KBM-7 (cell line): ENCODE measurements around the gene SLN.

Experiments
- DNase-seq: peaks from one replicate; pipeline ENCODE4 v3.0.0-alpha.2; 2015
- in situ Hi-C: fragments of 300-500 bp; cut with MboI; formaldehyde crosslinking; loops from 2 replicates; pipeline ENCODE4 v1.14.3; 2020; ENCODE audit warnings: low sequenced_read_pairs, low pct_unique_long_range_greater_than_20kb, mixed read lengths

The SLN gene

GRCh38 chr11:107661656-107662055 lies 50.2 kb downstream of the SLN start:
- in situ Hi-C loops, result no loop called here
- no peak for DNase-seq

- in situ Hi-C loops, result no loop called here
- DNase-seq, result no peak
These were observed 51.8 kb downstream of the SLN start for GRCh38 chr11:107660066-107660465.

- DNase-seq, result no peak
- in situ Hi-C loops, result no loop called here
These were observed 52.5 kb downstream of the SLN start for GRCh38 chr11:107659310-107659709.
